Measurements from ENCODE around the gene FAR2. TPM values are rescaled to one million over a fixed set of nuclear protein-coding genes. Genes with fewer than 3 reads are reported as not detected.
A peak's percentile ranks its signal among the peaks of the same experiment; 100 is the strongest.
"Not testable (repeated sequence)": the region's sequence is repeated elsewhere in the genome, so short reads cannot be mapped to it uniquely, and the experiment has no call there.

FAR2 gene
- total RNA-seq, 1 donor: 5.6 TPM

GRCh38 chr12:29116414-29116813, 32.7 kb upstream of the FAR2 start:
- no peak overlapping the region for H3K4me3 ChIP-seq (ENCODE audit: low read depth, low read length)
- DNase-seq (ENCODE audit: low read depth): no peak
- TF ChIP-seq, protein P1, sequence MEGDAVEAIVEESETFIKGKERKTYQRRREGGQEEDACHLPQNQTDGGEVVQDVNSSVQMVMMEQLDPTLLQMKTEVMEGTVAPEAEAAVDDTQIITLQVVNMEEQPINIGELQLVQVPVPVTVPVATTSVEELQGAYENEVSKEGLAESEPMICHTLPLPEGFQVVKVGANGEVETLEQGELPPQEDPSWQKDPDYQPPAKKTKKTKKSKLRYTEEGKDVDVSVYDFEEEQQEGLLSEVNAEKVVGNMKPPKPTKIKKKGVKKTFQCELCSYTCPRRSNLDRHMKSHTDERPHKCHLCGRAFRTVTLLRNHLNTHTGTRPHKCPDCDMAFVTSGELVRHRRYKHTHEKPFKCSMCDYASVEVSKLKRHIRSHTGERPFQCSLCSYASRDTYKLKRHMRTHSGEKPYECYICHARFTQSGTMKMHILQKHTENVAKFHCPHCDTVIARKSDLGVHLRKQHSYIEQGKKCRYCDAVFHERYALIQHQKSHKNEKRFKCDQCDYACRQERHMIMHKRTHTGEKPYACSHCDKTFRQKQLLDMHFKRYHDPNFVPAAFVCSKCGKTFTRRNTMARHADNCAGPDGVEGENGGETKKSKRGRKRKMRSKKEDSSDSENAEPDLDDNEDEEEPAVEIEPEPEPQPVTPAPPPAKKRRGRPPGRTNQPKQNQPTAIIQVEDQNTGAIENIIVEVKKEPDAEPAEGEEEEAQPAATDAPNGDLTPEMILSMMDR (IDR thresholded peaks at IDR 0.05; ENCODE audit: insufficient read depth, low read depth, low read length): no peak

GRCh38 chr12:29131539-29131938, 17.5 kb upstream of the FAR2 start:
- TF ChIP-seq, protein P1 (IDR thresholded peaks at IDR 0.05; ENCODE audit: insufficient read depth, low read depth, low read length): no peak
- DNase-seq (ENCODE audit: low read depth): peak; percentile 31
- H3K4me3 ChIP-seq (ENCODE audit: low read depth, low read length): no peak overlapping the region

DNA sequence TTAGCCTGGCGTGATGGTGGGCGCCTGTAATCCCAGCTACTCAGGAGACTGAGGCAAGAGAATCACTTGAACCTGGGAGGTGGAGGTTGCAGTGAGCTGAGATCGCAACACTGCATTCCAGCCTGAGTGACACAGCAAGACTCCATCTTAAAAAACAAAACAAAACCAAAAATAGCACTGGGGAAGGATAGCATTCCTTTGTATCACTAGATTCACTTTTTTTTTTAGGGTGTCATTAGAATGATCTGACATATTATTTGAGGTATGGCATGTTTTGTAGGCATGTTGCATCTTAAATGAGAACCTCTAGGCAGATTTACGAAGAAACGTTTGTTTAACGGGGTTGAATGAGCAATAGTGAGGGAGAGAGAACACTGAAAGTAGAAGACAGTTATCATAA, 16.8 kb upstream of the FAR2 start:
- DNase-seq (ENCODE audit: low read depth): no peak
- TF ChIP-seq, protein P1 (IDR thresholded peaks at IDR 0.05; ENCODE audit: insufficient read depth, low read depth, low read length): no peak

DNA sequence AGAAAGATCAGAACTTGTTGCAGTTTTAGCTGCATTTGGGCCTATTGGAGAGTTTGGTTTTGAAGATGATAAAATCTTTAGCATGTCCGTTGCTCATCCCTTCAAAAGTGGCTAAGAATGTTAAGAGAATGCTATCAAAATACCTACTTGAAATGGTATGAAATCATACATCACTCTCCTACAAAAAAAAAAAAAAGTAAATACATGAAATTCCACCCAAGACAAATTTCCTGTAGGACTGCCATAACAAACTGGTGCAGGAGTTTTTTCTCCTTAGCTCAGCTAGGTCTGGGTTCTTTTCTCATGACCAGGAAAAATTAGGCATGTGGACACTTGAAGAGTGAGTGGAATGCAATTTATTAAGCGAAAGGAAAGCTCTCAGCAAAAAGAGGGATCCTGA, 15.9 kb upstream of the FAR2 start:
- H3K4me3 ChIP-seq (ENCODE audit: low read depth, low read length): no peak overlapping the region
- DNase-seq (ENCODE audit: low read depth): no peak
- TF ChIP-seq, protein P1 (IDR thresholded peaks at IDR 0.05; ENCODE audit: insufficient read depth, low read depth, low read length): no peak

More for the DNA sequence above, 16.8 kb upstream of the FAR2 start:
- no peak overlapping the region for H3K4me3 ChIP-seq (ENCODE audit: low read depth, low read length)

- no peak for DNase-seq (ENCODE audit: low read depth)
- TF ChIP-seq, protein P1 (IDR thresholded peaks at IDR 0.05; ENCODE audit: insufficient read depth, low read depth, low read length): no peak
- no peak overlapping the region for H3K4me3 ChIP-seq (ENCODE audit: low read depth, low read length)
Observed at GRCh38 chr12:29133680-29134079, 15.4 kb upstream of the FAR2 start.

DNA sequence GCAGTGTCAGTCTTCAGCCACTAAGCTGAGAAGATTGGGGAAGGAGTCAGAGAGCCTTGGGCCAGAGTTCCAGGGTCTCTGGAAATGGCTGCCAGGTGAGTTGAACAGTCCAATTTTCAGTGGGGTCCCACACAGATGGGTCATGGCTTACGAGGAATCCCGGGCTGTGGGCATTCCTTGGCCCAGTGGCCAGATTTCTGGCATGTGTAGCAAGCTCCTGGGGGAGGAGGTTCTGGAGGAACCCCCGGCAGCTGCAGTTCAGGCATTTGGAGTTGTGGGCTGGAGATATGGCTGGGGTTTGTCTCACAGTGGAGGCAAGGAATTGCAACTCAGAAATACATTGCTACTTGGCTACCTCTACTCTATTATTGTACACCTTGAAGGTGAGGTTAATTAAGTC, 10.8 kb upstream of the FAR2 start:
- not testable (repeated sequence) for H3K4me3 ChIP-seq (ENCODE audit: low read depth, low read length); DNase-seq (ENCODE audit: low read depth)

DNA sequence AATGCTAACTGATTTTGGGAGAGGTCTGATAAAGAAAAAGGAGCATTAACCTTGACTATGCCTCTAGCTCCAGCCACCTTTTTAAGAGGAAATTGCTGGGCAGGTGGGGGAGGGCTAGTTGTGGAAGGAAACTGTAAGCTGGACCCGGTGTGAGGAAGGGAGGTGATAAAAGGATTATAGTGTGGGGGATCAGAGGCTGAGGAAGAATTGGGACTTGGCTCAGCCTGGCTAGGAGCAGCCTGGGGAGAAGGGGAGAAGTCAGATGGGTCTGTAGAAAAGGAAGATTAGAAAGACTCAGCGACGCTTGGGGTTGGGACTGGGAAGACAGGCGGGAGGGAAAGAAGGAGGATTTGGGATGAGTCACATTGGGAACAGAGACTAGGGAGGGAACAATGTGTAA, 10.2 kb upstream of the FAR2 start:
- H3K4me3 ChIP-seq (ENCODE audit: low read depth, low read length); DNase-seq (ENCODE audit: low read depth): not testable (repeated sequence)

GRCh38 chr12:29145372-29146170, 3.5 kb upstream of the FAR2 start:
- TF ChIP-seq, protein P1 (IDR thresholded peaks at IDR 0.05; ENCODE audit: insufficient read depth, low read depth, low read length): no peak
- DNase-seq (ENCODE audit: low read depth): no peak
- no peak overlapping the region for H3K4me3 ChIP-seq (ENCODE audit: low read depth, low read length)

Measured in fibroblast of villous mesenchyme (primary cell).